Stimulated activated CD8-positive, alpha-beta memory T cell treated with anti-CD3 and anti-CD28 coated beads, Interleukin-7, amount 100 ng/mL, for 48 hours (primary cell): ENCODE data around the gene RNF144A.

ENCODE experiments used
- DNase-seq, 2 donors: peaks; one replicate each; pipeline ENCODE4 v3.0.0-alpha.2; 2020; ENCODE audit warnings: low read depth in 1 of 2; ENCODE audit errors: extremely low read depth in 1 of 2

The RNF144A gene

DNA sequence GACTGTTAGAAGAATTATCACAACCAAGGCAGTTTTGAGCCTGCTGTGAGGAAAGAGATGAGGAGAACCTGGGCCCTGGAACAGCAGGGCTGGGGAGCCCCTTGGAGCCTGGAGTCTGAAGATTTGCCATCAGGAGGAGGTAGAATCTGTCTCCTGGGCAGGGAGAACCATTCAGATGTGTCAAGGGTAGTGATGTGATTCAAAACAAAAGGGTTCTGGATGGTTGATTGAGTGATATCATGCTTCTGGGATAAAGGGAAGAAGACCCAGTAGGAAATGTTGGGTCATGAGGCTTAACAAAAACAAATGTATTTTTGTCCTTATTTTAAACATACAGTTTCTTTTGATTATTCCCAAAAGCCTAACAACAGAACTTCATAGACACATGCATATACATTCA lies 28.6 kb downstream of the RNF144A start:
- no peak for DNase-seq

DNA sequence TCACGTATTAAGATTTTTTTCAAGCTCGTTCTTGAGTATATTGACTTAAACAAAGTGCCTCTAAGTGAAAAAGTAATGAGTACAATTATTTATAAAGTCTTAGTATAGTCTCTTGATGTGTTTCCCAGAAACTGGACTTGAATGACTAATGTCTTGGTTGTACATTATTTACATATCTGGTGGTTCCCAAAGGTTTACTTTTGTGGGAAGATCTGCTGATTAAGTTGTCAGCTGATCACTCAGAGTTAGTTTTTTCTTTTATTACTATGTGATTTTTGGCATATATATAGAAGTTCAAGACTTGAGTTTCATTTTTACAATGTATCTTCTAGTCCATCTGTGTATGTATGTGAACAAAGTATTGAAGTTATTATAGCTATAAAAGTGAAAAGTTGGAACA lies 29.5 kb downstream of the RNF144A start:
- DNase-seq, result no peak

DNA sequence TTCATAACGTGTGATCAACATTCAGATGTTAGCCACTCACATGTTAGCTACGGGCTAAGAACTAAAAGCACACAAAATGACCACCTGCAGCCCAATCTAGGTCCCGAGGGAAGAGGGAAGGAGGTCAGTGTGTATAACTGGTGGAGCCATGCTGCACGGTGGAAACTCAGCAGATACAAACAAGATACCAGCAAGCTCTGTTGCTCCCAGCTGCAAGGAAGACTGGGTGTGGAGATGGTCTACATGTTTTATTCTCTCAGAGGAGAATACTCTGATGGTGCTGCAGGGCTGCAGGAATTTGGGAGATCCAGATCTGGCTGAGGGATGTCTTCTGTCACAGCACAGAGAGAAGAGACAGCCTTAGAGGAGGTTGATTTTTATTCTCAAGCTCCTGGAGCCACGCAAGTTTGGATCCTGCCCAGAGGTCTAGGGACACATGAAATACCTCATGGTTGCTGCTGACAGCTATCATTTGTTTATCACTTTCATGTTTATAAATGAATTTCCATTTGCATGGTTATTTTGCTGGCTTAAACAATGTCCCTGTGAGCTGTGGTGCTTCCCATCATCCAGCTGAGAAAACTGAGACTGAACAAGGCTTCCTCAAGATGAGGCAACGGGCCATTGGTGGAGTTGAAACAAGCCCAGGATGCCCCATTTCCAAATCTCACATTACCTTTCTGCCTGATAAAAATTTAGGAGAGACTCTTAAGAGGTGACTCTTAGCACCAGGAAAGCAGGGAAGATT lies 30.9 kb downstream of the RNF144A start:
- no peak for DNase-seq

DNA sequence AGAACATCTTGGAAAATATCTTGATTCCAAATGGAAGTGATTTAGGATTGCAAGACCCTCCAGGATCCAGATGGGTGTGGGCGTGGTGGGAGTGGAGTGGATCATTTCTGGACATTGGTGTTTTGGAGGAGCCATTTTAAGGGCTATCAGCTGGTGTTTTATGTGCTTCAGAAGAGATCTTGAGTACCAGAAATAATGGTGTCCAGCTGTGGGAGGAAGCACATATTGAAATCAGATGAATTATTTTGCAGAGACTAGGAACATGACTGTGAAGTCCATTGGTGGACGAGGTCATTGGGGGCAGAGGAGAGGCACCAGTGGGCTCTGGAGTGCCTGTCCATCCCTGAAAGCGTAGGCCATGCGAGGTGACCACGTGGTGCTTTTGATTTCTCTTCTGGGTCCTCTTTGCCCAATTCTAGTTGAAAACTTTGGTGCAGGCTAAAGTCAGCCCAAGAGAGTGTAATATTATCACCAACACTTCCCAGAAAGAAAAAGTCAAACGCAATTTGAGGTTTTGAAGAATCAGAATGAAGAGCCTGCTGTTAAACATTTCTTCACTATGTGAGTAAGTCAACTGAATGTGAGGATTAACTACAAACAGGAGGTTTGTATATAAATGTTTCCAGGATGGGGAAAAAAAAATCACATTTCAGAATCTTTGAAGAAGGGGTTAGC lies 31.6 kb downstream of the RNF144A start:
- DNase-seq, result no peak

DNA sequence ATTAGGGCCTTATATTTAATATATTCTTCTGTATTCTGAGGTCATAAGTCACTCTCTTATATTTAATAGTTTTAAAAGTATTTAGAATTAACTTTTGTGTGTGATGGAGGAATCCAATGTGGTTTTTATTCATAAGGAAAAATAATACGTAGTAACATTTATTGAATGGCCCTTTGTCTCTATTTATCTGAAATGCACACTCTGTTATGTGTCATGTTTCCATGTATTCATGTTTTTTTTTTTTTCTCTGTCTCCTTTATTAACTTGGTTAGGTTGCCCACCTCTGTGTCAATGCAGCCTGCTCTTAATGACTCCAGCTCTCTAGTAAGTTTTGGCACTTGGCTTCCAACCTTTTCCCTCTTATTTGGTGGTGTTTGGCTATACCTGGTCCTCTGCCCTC lies 33.8 kb downstream of the RNF144A start:
- no peak for DNase-seq

DNA sequence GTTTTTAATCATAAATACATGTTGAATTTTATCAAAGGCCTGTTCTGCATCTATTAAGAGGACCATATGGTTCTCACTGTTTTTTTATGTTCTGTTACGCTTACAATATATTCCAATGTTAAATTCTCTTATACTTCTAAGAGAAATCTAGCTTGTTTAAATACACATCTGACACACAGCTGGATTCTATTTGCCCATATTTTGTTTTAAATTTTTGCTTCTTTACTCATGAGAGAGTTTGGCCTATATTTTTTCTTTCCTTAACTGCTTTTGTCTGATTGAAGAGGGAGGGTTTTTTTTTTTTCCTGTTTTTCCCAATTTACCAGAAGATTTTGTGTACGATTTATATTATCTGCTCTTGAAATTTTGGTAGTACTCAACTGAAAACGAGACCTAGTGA lies 34.9 kb downstream of the RNF144A start:
- no peak for DNase-seq

DNA sequence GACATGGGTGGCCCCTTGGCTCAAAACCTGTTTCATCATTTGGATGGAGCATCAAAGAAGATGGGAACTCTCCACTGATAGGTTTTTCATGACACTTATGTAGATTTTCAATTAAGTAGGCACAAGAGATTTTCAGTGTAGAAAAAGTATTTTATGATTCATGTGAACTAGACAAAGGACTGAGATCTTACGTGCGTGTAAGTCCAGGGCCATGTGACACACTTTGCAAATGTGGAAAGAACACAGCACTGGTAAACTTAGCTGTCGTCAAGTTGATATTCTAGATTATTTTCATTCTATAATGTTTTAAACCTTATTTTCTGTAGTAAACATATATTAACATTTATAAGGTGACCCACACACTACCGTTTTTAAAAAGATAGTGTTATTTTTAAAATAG lies 37.4 kb downstream of the RNF144A start:
- no peak for DNase-seq

DNA sequence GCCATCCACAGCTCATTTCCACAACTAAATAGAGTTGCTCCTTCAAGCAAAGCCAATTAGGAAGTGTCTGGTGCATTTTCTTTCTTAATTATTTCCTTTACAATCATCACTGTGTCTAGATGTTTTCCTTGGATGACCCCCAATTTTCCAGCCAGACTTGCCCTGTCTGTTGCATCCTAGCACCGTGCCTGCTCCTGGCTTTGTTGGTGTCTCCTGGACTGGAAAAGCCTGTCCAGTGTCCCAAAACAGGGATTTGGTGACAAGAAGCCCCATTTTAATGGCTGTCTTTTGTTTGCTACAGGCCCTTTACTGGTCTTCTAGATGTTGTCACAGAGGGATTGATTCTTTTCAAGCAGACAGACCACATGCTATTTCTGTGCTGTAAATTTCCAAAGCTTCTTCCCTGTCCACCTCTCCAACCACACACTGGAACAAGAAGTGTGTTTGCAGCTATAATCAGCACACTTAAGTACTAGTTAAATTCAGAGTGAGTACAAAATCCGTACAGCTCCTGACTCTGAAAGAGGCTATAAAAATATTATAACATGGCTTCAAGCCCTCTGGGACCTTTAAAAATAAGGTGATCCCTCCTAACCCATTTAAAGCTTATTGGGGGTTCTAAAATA lies 38.4 kb downstream of the RNF144A start:
- no peak for DNase-seq

DNA sequence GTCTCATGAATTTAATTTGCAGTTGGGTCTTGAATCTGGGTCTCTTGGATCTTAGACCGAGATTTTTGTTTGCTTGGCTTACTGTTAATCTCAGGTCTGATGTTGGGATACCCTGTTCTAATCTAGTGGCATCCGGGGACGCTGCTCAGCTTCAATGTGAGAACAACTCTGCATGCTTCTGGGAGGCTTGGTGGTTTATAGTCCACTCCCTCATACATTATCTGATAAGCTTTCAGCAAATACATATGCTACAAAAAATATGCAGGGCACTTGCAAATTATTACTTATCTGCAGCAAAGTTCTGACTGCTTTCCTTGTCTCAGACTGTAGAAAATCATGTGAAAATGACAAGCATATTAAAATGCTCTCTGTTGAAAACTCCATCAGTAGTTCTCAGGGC lies 39.4 kb downstream of the RNF144A start:
- no peak for DNase-seq

DNA sequence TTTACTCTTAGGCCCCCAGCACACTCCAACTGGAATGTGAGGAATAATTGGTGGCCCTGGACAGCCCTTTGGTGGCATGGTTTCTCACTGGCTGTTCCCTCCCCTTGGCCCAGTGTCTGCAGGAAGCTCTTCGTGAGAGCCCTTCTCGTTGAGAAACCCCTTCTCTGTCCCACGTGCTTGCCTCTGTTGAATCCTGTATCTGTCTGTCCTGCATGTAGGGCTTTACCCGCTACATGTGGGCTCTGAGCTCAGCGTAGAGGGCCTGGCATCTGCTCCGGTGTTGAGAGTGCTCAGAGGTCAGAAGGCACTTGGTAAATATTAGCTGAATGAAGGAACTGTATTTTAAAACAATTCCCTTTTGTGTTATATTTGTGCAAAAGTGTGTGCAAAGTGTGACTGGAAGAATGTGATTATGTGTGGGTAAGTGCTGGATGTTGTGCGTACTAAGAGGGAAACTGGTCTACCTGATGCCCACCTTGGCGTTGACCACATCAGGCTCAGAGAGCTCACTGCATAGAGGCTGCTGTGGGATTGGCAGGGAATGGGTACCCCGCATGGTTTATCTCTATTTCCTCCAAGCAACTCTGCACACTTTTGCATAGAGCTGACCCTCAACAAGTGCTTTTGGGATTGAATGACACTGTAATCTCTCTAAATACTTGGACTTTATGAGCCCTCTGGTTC lies 40.0 kb downstream of the RNF144A start:
- no peak for DNase-seq

DNA sequence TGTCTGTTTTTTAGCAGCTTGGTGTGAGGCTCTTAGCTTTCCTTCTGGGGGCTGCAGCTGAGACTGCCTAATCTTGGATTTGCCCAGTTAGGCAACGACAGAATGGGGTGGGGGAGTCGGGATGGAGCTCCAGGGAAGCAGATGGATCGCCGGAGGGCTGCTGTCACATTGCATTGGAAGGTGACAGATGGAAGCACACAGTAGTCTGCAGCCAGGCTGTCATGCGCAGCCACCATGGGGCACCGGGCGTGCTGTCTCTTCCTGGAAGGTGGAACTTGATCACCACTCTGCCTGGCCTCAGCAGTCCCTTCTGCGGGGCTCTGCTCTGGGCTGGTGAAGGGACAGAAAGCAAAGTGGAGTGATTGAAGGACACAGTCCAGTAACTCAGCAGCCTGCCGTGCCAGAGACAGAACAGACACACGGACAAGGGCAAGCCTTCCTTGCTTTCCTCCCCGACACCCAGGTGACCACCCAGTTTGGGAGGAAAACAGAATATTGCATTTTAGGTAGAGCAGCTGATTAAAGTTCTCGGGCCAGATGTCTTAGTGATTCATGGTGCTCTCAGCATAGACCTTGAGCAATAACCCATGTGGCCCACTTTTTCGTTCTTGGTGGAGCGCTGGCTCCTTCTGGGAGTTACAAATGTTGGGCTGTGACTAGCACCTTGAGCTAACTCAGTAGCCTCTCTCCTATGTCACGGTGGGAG lies 40.9 kb downstream of the RNF144A start:
- no peak for DNase-seq

DNA sequence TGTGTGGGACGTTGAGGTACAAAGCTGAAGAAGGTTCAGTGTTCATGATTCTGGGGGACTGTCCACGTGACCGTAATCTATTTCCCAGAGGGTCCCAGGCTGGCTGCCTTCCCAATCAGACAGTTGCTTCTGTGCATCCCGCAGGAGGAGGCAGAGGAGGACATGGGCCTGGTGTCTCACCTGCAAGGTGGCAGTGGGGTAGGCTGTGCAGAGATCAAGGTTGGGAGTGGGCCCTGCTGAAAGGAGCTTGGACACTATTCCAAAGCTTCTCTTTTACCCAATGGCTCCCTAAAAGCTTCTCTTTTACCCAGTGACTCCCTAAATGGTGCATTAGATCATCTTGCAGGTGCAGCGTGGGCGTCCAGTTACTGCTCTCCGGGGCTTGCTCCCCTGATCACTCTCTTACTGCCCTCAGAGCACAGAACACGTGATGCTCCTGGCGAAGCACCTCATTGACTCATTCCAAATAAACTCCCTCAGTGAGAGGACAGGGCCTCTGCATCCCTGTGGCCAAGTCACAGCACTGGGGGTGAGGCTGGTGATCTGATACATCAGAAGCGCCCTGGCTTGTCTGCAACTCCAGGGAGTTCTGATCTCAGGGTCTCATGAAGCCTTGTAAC lies 41.5 kb downstream of the RNF144A start:
- DNase-seq, result no peak

DNA sequence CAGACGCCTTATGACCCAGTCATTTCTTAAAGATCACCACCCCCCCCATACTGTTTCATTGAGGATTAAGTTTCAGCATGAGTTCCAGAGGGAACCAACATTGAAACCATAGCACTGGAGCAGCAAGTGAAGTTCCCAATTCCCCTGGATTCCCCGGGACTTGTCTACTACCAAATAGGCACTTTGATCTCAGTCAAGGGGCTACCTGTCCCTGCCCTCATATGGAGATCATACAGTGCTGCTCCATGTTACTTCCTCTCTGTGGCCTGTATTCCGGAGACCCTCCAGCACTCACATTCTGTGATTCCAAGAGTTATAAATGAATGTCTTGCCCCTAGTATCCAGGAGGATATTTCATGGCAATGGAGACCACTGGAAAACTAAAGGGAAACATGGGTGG lies 42.5 kb downstream of the RNF144A start:
- DNase-seq, result no peak

DNA sequence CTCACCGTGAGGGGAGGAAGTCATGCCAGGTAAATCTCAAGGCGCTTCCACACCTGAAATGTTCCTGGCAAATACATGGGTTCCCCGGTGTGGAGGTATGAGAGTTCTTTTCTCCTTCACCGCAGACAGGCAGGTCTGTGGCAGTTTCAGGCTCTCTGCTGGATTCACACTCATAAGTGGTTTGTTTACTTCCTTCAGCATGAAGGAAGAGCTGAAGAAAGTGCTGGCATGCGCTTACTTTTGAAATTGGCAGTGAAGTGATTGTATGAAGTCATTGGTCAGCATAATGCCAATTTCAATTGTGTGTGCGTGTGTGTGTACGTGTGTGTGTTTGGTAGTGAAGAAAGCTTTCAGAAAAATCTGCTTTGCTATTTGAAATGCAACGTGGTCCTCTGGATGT lies 43.4 kb downstream of the RNF144A start:
- DNase-seq, result no peak

DNA sequence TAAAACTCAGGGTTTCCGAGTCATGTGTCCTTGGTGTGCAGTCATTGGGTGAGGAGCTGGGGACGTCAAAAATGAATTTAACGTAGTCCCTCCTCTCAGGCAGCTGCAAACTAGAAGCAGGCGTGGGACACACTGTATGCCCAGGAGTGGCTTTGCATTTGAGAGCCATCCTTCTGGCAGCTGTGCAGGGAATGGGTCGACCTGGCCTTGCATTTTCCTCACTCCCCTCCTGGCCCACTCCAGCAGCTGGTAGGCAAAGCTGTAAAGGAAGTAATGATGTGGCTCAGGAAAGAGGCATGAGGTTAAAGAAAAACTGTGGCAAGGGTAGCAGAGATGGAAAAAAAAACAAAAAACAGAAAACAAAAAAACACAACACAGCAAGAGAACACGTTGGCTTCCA lies 46.5 kb downstream of the RNF144A start:
- no peak for DNase-seq

DNA sequence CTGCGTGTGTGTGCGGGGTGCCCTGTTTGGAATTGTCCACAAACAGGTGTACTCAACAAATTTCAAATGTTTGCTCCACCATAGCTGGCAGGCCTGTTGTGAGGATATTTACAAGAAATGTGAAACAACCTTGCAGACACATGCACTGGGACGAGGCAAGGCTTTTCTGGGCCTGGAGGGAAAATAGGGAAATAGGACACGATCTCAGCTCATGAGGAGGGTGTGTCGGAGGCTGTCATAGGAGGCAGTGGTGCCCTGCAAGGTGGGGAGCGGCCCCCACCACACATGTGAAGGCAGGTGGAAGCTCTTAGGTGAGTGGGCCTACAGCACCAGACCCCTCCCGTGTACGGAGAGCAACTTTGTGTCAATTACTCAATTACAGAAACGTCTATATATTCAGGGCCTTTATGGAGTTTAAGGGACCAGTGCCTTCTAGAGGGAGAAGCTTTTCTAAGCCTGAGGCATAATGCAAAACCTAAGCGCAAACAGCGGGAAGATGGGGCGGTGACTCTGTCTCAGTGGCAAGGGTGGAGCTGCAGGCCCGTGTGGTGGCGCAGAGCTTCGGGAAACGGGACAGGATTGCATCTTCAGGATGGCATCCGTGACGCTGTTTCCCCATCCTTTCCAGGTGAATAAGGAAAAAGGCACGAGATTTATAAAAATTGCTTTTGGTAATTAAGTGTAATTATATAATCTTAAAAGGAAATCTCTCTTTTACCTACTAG lies 48.0 kb downstream of the RNF144A start:
- no peak for DNase-seq

DNA sequence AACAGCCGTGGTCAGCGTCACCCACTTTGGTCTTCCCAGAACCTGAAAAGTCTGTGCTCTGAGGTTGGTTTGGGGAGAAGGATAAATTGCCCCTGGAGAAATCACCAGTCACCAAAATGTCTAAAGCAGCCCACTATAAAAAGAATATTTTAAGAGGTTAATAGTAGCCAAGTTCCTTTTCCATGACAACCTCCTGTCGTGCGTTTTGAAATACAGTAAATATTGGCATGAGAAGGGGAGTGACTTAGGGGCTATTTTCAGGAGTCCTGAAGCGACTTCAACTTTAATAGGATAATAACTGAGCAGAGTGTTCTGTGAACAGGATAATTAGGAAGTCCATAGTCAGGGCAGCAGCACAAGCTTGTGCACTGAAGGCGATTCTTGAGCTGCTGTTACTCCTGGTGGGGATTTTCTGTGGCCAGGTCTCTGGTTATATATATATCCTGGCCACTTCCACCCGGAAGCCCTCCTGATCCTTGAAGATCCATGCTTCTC lies 49.3 kb downstream of the RNF144A start:
- DNase-seq, result no peak

DNA sequence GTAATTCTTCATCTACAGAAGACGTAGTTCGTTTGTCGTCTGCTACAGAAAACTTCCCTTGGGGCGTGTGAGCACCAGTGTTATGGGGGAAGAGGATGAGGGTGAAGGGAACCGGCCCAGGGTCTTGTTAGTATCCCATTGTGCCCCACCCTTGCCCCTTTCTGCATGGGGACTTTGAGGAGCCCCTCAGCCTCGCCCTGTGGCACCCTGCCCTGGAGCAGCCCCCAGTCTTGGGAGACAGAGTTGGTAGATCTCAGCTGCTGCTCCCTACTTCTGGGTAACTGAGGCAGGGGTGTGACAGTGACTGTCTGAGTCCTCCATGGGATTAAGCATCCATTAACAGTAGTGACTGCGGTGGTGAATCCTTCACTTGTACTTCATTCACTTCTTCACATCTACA lies 50.1 kb downstream of the RNF144A start:
- no peak for DNase-seq

DNA sequence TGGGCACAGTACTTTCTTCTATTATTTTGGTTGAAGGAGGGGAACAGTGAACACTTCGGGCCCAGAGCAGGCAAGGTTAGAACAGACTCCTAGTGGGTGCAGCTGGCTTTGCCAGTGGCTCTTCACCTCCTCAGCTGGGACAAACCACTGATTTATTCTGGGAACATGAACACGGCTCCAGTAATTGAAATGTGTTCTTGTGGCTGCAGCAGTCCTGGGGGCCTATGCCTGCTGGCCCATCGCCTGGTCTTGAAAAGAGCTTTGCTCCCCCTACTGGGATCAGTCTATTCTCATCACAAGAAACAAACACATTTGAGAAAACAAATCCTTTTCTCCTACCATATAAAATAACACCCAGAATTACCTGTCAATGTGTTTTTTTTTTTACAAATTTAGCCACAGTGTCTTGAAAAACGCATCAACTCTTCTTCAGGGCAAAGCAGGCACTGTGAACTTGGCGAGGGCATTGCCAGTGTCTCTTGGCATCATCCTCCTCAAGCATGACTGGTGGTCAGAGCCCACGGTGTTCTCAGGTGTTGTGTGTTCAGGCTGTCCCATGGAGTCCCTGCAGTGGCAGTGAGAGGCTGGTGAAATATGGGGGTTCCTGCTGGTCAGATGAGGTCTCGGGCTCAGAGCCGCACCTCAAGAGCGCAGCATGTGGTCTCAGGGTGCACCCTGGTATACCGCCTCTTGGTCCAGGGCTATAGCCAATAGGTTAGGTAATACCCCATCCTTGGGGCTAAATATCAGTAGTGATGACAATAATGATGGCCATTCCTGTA lies 51.3 kb downstream of the RNF144A start:
- no peak for DNase-seq
